ENCODE results near the gene CEP78. TPM values are rescaled to one million over a fixed set of nuclear protein-coding genes. Genes with fewer than 3 reads are reported as not detected.

CEP78 gene
- total RNA-seq, 1 donor from 2014 or later = 66.4 TPM

GRCh38 chr9:78235256-78235761 is 566 bp upstream of the CEP78 start:
- H3K36me3 Mint-ChIP-seq (ENCODE audit: low read depth) = peaks cover 8% of the 10 kb centered on the region
- TF ChIP-seq, protein P1, sequence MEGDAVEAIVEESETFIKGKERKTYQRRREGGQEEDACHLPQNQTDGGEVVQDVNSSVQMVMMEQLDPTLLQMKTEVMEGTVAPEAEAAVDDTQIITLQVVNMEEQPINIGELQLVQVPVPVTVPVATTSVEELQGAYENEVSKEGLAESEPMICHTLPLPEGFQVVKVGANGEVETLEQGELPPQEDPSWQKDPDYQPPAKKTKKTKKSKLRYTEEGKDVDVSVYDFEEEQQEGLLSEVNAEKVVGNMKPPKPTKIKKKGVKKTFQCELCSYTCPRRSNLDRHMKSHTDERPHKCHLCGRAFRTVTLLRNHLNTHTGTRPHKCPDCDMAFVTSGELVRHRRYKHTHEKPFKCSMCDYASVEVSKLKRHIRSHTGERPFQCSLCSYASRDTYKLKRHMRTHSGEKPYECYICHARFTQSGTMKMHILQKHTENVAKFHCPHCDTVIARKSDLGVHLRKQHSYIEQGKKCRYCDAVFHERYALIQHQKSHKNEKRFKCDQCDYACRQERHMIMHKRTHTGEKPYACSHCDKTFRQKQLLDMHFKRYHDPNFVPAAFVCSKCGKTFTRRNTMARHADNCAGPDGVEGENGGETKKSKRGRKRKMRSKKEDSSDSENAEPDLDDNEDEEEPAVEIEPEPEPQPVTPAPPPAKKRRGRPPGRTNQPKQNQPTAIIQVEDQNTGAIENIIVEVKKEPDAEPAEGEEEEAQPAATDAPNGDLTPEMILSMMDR (conservative IDR thresholded peaks at IDR 0.05) = no peak
- peak overlapping the region; percentile 94 for H3K27ac Mint-ChIP-seq (ENCODE audit: unreplicated experiment)
- DNase-seq (ENCODE audit: low read depth, low spot score) = no peak
- no peak overlapping the region for H3K4me3 Mint-ChIP-seq
- no peaks in the 10 kb centered on the region for H3K27me3 Mint-ChIP-seq (ENCODE audit: low read depth)
- H3K9me3 Mint-ChIP-seq = no peaks in the 10 kb centered on the region
- peaks cover 33% of the 10 kb centered on the region for H3K4me1 Mint-ChIP-seq

- Mint-ChIP-seq H3K36me3 (ENCODE audit: low read depth) (peaks cover 13% of the 10 kb centered on the region), H3K27me3 (ENCODE audit: low read depth) (no peaks in the 10 kb centered on the region), H3K27ac (ENCODE audit: unreplicated experiment) (peak overlapping the region; percentile 72), H3K4me3 (no peak overlapping the region), H3K4me1 (peaks cover 27% of the 10 kb centered on the region), H3K9me3 (no peaks in the 10 kb centered on the region)
- no peak for DNase-seq (ENCODE audit: low read depth, low spot score)
- TF ChIP-seq, protein P1 (conservative IDR thresholded peaks at IDR 0.05) = peak; percentile 5
Measured at GRCh38 chr9:78236551-78236910, 656 bp downstream of the CEP78 start.

DNA sequence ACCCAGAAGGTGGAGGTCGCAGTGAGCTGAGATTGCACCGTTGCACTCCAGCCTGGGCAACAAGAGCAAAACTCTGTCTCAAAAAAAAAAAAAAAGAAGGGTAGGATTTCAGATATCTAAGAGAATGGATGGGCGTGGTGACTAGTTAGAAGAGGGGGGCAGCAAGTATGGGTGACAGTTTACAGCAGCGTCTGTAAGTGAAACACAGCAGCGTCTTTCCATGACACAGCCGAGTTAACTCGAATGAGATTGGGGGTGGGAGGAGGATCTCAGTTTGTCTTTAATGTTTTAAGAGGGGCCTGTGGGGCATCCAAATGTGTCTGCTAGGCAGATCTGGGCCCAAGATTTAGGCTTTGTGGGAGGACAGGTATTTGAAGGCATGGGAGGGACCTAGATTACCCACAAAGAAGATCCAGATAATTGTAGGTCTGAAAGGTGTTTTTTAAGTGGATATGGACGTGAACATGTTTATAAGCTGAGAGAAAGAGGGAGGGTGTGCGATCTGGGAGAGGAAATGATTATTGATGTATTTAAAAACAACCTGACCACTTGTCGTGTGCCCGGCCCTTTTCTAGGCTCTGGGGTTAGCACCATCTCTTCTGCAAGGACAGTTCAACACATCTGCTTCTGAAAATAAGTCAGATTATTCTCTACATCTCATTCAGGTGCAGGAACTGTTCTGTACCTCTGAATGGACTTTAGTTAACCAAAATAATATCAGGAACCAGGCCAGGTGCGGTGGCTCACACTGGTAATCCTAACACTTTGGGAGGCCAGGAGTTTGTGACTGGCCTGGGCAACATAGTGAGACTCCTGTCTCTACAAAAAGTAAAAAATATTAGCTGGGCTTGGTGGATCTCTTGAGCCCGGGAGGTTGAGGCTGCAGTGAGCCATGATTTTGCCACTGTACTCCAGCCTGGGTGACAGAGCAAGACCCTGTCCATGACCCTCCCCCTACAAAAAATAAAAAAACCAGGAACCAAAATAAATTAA is 2.5 kb downstream of the CEP78 start:
- Mint-ChIP-seq H3K27me3 (ENCODE audit: low read depth) (no peaks in the 10 kb centered on the region), H3K4me3 (peak overlapping the region; percentile 61), H3K9me3 (no peaks in the 10 kb centered on the region), H3K4me1 (peaks cover 27% of the 10 kb centered on the region), H3K36me3 (ENCODE audit: low read depth) (peaks cover 14% of the 10 kb centered on the region), H3K27ac (ENCODE audit: unreplicated experiment) (no peak overlapping the region)
- TF ChIP-seq, protein P1 (conservative IDR thresholded peaks at IDR 0.05) = no peak
- no peak for DNase-seq (ENCODE audit: low read depth, low spot score)

- TF ChIP-seq, protein P1 (conservative IDR thresholded peaks at IDR 0.05) = peak; percentile 48
- no peak overlapping the region for H3K27ac Mint-ChIP-seq (ENCODE audit: unreplicated experiment)
- H3K4me3 Mint-ChIP-seq = peak overlapping the region; percentile 61
- no peaks in the 10 kb centered on the region for H3K27me3 Mint-ChIP-seq (ENCODE audit: low read depth)
- no peaks in the 10 kb centered on the region for H3K9me3 Mint-ChIP-seq
- peaks cover 14% of the 10 kb centered on the region for H3K36me3 Mint-ChIP-seq (ENCODE audit: low read depth)
- no peak for DNase-seq (ENCODE audit: low read depth, low spot score)
- peaks cover 27% of the 10 kb centered on the region for H3K4me1 Mint-ChIP-seq
Measured at GRCh38 chr9:78239506-78239905, 3.6 kb downstream of the CEP78 start.

GRCh38 chr9:78242041-78242440 is 6.2 kb downstream of the CEP78 start:
- Mint-ChIP-seq H3K27ac (ENCODE audit: unreplicated experiment) (no peak overlapping the region), H3K4me1 (peaks cover 24% of the 10 kb centered on the region), H3K4me3 (no peak overlapping the region), H3K27me3 (ENCODE audit: low read depth) (no peaks in the 10 kb centered on the region), H3K9me3 (no peaks in the 10 kb centered on the region), H3K36me3 (ENCODE audit: low read depth) (peaks cover 20% of the 10 kb centered on the region)
- DNase-seq (ENCODE audit: low read depth, low spot score) = no peak
- TF ChIP-seq, protein P1 (conservative IDR thresholded peaks at IDR 0.05) = no peak
